NCI-H2029 (cell line): ENCODE measurements around the gene PTPRN2.
"Not testable (repeated sequence)": the region's sequence is repeated elsewhere in the genome, so short reads cannot be mapped to it uniquely, and the experiment has no call there.

Experiments
- DNase-seq: peaks from one replicate; lab custom pipeline; 2025; lab: John Stamatoyannopoulos, UW

PTPRN2 gene

DNA sequence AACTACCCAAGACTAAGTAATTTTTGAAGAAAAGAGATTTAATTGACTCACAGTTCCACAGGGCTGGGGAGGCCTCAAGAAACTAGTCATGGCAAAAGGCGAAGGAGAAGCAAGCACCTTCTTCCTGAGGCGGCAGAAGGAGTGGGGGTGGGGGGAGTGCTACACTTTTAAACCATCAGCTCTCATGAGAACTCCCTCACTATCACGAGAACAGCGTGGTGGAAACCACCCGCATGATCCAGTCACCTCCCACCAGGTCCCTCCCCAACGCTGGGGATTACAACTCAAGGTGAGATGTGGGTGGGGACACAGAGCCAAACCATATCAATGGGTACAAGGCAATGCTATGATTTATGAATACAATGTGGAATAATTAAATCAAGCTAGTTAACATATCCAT is 241.9 kb downstream of the PTPRN2 start:
- no peak for DNase-seq

DNA sequence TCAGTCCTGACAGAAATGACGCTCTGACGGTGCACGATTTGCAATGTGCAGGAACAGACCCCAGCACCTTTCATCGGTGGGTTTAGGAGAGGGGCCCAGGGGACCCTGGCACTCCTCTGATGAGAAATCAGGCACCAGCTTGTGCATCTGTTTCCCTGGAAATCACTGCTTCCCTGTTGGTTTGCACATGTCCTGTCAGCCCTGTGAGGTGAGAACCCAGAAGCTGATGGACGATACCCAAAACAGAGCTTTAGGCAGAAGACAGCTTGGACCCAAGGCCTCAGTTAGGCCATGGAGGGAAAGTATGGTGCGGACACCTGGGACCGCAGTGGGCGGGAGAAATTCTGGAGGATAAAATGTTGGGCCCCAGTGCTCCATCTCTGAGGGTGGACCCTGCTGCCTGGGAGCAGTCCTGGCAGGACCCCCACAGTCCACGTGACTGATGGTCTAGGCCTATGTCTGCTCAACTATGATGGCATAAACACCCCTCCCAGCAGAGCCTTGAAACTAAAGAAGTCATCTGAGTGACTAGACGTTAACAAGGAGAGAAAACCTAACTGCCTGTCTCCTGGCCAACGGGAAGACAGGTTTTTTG is 242.8 kb downstream of the PTPRN2 start:
- no peak for DNase-seq

DNA sequence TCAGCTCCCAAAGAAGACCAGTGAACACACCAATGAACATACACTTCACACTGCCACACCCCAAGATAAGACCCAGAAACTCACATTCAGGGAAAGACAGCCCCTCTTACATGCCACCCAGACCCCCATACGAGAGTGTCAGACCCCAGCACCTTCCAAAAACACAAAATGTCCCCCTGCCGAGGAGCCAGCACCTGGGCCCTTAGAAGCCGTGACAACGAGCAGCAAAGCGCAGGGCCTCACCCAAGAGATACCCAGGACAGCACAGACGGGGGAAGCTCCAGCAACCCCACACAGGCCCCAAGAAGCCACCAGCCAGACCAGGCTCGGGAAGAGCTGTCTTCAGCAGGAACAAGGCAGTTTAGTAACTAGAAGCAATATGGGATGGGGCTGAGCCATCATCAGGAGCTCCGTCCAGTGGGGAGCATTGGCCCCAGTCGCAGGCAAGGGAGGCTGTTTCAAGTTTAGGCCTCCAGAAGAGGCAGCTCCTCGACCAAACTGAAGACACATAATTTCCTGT is 243.6 kb downstream of the PTPRN2 start:
- no peak for DNase-seq

- no peak for DNase-seq
Observed at GRCh38 chr7:158343526-158343925, 244.1 kb downstream of the PTPRN2 start.

GRCh38 chr7:158341097-158341496 is 246.5 kb downstream of the PTPRN2 start:
- not testable (repeated sequence) for DNase-seq

DNA sequence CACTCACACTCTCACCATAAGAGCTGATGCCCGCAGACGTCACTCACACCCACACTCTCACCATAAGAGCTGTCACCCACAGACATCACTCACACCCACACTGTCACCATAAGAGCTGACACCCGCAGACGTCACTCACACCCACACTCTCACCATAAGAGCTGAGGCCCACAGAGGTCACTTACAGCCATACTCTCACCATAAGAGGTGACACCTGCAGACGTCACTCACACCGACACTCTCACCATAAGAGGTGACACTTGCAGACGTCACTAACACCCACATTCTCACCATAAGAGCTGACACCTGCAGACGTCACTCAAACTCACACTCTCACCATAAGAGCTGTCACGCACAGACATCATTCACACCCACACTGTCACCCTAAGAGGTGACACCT is 250.7 kb downstream of the PTPRN2 start:
- not testable (repeated sequence) for DNase-seq

DNA sequence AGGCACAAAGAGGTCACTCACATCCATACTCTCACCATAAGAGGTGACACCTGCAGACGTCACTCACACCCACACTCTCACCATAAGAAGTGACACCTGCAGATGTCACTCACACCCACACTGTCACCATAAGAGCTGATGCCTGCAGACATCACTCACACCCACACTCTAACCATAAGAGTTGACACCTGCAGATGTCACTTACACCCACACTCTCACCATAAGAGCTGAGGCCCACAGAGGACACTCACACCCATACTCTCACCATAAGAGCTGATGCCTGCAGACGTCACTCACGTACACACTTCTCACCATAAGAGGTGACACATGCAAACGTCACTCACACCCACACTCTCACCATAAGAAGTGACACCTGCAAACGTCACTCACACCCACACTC is 255.1 kb downstream of the PTPRN2 start:
- not testable (repeated sequence) for DNase-seq

DNA sequence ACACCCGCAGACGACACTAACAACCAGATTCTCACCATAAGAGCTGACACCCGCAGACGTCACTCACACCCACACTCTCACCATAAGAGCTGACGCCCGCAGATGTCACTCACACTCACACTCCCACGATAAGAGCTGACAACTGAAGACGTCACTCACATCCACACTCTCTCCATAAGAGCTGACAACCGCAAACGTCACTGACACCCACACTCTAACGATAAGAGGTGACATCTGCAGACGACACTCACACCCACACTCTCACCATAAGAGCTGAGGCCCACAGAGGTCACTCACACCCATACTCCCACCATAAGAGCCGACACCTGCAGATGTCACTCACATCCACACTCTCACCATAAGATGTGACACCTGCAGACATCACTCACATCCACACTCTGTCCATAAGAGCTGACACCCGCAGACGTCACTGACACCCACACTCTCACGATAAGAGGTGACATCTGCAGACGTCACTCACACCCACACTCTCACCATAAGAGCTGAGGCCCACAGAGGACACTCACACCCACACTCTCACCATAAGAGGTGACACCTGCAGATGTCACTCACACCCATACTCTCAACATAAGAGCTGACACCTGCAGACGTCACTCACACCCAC is 255.7 kb downstream of the PTPRN2 start:
- DNase-seq, result not testable (repeated sequence)

DNA sequence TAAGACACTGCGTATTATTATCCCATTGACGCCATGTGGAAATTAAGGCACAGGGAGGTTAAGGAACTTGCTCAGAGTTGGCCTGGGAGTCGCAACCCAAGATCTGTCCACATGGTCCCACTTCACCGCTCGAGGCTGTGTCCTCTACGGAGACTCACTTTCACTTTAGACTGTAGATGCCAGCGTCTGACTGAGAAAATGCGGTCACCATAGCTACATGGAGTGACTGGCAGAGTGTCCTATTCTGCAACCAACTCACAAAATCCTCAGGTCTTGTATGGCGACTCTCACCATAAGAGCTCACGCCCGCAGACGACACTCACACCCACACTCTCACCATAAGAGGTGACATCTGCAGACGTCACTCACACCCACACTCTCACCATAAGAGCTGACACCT is 257.9 kb downstream of the PTPRN2 start:
- DNase-seq, result no peak

GRCh38 chr7:158329014-158329610 is 258.5 kb downstream of the PTPRN2 start:
- DNase-seq, result no peak

DNA sequence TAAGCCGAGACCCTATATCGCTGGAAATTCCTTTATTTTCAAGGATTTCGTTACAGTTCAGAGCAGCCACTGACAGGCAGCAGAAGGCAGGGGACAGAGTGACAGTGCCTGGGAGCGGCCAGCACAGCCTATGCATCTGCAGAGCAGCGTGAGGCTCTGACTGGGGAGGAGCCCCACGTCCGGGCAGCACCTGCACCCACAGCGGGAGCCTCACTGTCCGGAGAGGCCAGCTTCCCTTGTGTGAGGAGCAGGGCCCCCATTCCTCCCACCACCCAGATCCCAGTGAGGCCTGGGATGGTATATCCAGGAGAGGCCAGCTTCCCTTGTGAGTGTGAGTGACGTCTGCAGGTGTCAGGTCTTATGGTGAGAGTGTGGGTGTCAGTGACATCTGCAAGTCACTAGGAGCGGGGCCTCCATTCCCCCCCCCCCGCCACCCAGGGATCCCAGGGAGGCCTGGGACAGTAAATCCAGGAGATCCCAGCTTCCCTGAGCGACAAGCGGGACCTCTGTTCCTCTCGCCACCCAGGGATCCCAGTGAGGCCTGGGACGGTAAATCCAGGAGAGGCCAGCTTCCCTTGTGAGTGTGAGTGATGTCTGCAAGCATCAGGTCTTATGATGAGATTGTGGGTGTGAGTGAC is 259.1 kb downstream of the PTPRN2 start:
- DNase-seq, result no peak

DNA sequence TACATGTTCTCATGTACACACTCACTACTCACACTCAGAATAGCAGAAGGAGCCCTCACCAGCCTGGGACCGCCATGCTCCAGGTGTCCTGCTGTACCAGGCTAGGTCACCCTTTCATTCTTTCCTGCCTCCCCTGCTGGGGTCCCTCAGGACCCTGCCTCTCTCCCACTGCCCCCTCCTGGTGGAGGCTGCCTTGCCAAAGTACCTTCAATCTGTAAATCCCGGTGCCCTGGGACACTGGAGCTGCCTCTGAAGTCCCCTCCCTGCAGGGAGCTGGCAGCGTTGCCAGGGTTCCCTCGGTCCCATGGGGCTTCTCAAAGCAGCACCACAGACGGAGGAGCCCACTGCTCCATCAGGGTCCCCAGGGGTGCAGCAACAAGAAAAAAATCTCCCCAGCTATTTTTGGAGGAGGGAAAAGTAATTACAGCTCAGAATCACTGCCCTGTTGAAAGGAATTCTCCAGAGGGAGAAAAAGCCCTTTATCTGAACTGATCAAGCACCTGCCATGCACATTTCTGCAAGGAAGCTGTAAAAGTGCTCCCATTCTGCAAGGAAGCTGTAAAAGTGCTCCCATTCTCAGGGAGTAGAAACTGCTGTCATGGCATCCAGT is 259.9 kb downstream of the PTPRN2 start:
- no peak for DNase-seq

DNA sequence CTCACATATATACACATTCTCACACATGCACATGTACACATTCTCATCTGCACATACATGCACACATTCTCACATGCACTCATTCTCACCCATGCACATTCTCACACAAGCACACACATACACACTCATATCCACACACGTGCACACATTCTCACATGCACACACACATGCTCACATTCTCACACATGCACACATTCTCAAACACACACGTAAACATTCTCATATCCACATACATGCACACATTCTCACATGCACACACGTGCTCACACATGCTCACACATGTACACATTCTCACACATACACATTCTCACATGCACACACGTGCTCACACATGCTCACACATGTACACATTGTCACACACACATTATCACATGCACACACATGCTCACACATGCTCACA is 260.6 kb downstream of the PTPRN2 start:
- DNase-seq, result no peak

DNA sequence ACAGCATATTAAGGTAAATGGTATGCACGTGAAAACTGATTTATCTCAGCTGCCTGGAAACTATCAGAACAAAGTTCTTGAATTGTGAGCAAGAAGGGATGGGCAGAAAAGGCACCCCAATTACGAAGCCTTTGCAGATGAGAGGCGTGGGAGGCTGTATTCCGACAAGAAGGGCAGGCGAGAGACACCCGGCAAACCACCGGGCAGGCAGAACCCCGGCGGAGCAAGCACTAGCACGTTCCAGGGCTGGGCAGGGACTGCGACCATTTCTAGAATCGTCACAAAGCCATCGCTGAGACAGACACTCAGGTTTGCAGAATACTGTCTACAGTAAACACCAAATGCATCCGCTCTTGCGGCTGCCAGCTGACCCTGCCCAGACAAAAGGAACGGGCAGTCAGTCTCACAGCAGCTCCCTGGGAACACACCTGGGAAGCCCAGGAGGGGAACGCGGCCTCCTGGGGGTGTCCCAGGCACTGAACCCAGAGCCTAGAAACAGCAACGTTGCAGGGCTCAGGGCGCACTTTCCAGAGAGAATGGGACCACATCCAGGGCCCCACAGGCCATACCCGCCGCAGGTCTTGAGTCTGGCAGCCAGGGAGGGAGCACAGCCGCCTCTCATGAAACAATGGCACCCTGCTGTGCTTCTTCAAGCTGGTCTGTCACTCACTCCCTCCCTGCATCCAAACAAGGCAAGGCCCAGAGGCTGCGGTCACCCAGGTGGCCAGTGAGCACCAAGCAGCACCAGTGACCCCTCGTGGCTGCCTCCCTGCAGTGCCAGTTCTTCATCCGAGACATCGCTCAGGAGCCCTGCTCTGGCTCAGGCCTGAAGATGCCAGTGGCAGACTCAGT is 261.9 kb downstream of the PTPRN2 start:
- peak; percentile 74 for DNase-seq

DNA sequence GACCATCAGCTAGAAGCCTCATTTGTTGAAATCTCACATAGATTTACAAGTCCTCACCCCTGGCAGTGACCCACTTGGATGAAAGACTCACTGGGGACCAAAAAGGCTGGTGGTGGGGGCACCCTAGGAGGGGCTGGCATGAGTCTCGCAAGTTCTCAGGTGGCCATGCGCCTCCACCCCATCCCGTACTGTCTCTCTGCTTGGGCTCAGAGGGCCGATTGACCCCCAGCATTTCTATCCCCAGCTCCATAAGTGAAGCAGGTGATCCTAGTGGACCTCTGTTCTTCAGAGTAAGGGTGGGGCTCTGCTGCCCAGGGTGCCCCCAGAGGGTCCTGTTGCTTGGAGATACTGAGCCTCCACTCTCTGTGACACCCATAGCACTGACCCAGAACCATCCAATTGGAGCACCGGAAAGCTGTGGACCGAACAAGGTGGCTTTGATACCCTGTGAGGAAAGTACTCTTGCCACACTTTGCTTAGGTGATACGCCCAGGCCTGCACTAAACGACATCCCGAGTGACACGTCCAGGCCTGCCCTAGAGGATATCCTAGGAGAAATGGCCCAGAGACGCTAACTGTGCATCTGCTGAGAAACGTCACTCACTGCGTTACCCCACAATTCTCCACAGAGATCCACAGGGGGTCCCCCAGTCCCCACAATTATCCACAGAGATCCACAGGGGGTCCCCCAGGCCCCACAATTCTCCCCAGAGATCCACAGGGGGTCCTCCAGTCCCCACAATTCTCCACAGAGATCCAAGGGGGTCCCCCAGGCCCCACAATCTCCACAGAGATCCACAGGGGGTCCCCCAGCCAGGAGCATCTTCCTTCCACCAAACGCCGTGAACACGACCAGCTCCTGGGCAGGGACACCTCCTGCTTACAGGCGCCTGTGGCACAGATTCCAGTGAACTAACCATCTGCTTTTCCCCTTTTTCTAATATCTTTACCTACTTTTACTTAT is 262.9 kb downstream of the PTPRN2 start:
- no peak for DNase-seq

GRCh38 chr7:158323741-158324396 is 263.8 kb downstream of the PTPRN2 start:
- no peak for DNase-seq

DNA sequence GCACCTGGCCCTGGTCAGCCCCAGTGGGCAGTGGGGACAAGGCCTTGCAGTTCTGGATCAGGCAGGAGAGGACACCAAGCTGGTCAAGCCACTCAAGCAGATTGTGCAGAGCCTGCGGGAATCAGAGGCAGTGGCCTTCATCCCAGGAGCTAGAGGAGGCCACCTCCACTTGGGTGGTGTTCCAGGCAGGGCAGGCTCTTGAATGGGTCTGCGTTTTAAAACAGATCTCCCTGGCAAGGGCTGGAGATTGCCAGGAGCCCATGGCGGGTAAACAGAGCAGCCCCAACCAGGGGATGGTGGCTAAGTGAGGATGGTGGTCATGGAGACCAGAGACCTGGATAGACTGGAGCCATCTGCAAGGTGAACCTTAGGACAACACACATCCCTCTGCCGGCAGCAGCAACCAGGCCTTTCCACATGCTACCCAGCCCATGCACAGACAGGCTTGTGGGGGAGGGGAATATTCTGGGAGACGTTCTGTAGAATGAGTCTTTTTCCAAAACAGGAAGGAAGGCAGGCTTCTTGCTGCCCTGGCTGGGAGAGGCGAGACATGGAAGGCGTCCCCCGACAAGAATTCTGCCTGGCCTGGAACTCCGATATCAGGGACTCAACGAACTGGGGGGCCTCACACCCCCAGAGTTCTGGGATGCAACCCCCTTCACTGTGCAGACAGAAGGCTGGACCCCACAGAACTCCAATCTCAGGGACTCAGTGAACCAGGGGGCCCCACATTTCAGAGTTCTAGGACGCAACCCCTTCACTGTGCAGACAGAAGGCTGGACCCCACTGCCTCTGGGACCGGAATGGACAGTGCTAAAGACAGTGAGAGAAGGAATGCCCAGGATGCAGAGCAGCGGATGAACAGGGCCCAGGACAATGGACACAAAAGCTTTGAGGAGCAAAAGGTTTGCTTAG is 264.8 kb downstream of the PTPRN2 start:
- no peak for DNase-seq

GRCh38 chr7:158321936-158322615 is 265.5 kb downstream of the PTPRN2 start:
- no peak for DNase-seq
